ENCODE data around the gene ATP2B2. TPM values are rescaled to one million over a fixed set of nuclear protein-coding genes. Genes with fewer than 3 reads are reported as not detected.

Gene ATP2B2
- total and polyA plus RNA-seq, 2 of the 8 experiments (the other 6 are each of a cell fraction or from before 2014, with no cell fraction given): 0.14 to 1.2 TPM

- no peak for FAIRE-seq
- no peaks in the 10 kb centered on the region for H3K4me1 ChIP-seq (replicated peaks in 1 of 4; ENCODE audit: control insufficient read depth in 3 of 4, insufficient read depth in 4 of 4, low read length in 3 of 4)
- POLR2A ChIA-PET (ENCODE audit: partially characterized antibody): interaction anchor here (0.7 kb wide), 1 partner anchor 276 kb away, joined by 3 read pairs; no protein-coding TSS in a partner anchor
- no peak overlapping the region for H3K23ac ChIP-seq (ENCODE audit: insufficient read length)
- H3K36me3 ChIP-seq (ENCODE audit: control insufficient read depth in 2 of 4, insufficient read depth in 4 of 4, low read length in 3 of 4): no peaks in the 10 kb centered on the region
- no peak overlapping the region for H4K8ac ChIP-seq (ENCODE audit: extremely low read depth, insufficient read depth, low read length)
- no peak overlapping the region for H2BK15ac ChIP-seq (ENCODE audit: low read length)
- no peaks in the 10 kb centered on the region for H3K23me2 ChIP-seq (ENCODE audit: low read depth, low read length)
- H3K79me2 ChIP-seq (ENCODE audit: control insufficient read depth in 1 of 2, insufficient read depth in 2 of 2, low read length in 2 of 2): no peaks in the 10 kb centered on the region
- no peak overlapping the region for H3K56ac ChIP-seq (replicated peaks; ENCODE audit: insufficient read length, low read depth, low read length)
- H3K4ac ChIP-seq (replicated peaks; ENCODE audit: insufficient read length, low read depth, low read length): no peak overlapping the region
- H4K20me1 ChIP-seq (replicated peaks in 1 of 2; ENCODE audit: control insufficient read depth in 1 of 2, insufficient read depth in 2 of 2, low read length in 2 of 2): no peaks in the 10 kb centered on the region
- TF ChIP-seq SP2 (IDR thresholded peaks at IDR 0.05; ENCODE audit: low read length): no peak
- no peak for TF ChIP-seq YY1 (IDR thresholded peaks at IDR 0.05; ENCODE audit: low read depth, low read length)
- TF ChIP-seq CBX5 (IDR thresholded peaks at IDR 0.05; ENCODE audit: low read depth, low read length): no peak
- no peak for TF ChIP-seq EP300 (IDR thresholded peaks at IDR 0.05; ENCODE audit: borderline replicate concordance in 1 of 2, low read depth in 2 of 2, low read length in 2 of 2)
- TF ChIP-seq TAF7 (optimal IDR thresholded peaks at IDR 0.05; ENCODE audit: borderline replicate concordance, low read depth, low read length): no peak
- TF ChIP-seq ATF2 (IDR thresholded peaks at IDR 0.05; ENCODE audit: low read length): no peak
- no peak overlapping the region for H2BK5ac ChIP-seq (ENCODE audit: low read depth, low read length)
- H2AK5ac ChIP-seq (ENCODE audit: low read depth, low read length): no peak overlapping the region
- no peak overlapping the region for H3K9ac ChIP-seq (replicated peaks in 1 of 4; ENCODE audit: extremely low read depth in 1 of 4, low read depth in 3 of 4, low read length in 3 of 4)
- no peak overlapping the region for H3K4me3 ChIP-seq (ENCODE audit: extremely low read depth in 1 of 4, insufficient read depth in 2 of 4, low read depth in 3 of 4, low read length in 4 of 4)
- H2BK12ac ChIP-seq (ENCODE audit: low read depth, low read length): no peak overlapping the region
- no peaks in the 10 kb centered on the region for H3K9me3 ChIP-seq (ENCODE audit: insufficient read depth in 2 of 2, low read depth in 1 of 2, low read length in 1 of 2)
- H3K79me1 ChIP-seq (ENCODE audit: low read depth, low read length): no peaks in the 10 kb centered on the region
- no peak overlapping the region for H3K4me2 ChIP-seq (ENCODE audit: insufficient read depth in 1 of 2, low read depth in 2 of 2, low read length in 2 of 2)
- no peak for DNase-seq (ENCODE audit: low read depth in 1 of 2, low spot score in 2 of 2)
- CTCF ChIA-PET (ENCODE audit: partially characterized antibody): interaction anchor here (1.1 to 3.2 kb wide), 6 partner anchors 9 to 89 kb away, joined by 3 to 23 read pairs (median 4); no protein-coding TSS in a partner anchor
- H3K18ac ChIP-seq (ENCODE audit: extremely low read depth, low read length): no peak overlapping the region
- no peak overlapping the region for H2AFZ ChIP-seq (ENCODE audit: low read length)
- H4K91ac ChIP-seq (replicated peaks; ENCODE audit: insufficient read length, low read length): no peak overlapping the region
- H2BK20ac ChIP-seq (ENCODE audit: low read length): no peak overlapping the region
- no peak overlapping the region for H4K5ac ChIP-seq (ENCODE audit: insufficient read length, low read depth, low read length)
- H3K27me3 ChIP-seq (replicated peaks in 1 of 4; ENCODE audit: control insufficient read depth in 3 of 4, extremely low read depth in 1 of 4, insufficient read depth in 3 of 4, low read length in 3 of 4): no peaks in the 10 kb centered on the region
- H2BK120ac ChIP-seq (replicated peaks; ENCODE audit: low read depth, low read length): no peak overlapping the region
- WGBS, 2 experiments (ENCODE audit: extremely low coverage in 1 of 2, insufficient coverage in 1 of 2, insufficient read length in 1 of 2, insufficient replicate concordance in 2 of 2, low coverage in 1 of 2, low lambda C conversion rate in 2 of 2, missing lambda C conversion rate in 1 of 2): 89% methylated on average over 2 of the region's 2 CpGs; no CpG with 5 or more reads in 1 of the 2 experiments
- H3K27ac ChIP-seq (ENCODE audit: low read depth, low read length): no peak overlapping the region
- no peak overlapping the region for H3K14ac ChIP-seq (ENCODE audit: insufficient read length)
Measured at GRCh38 chr3:10432931-10433330, 72.5 kb downstream of the ATP2B2 start.

Measured in H1 (cell line).